Activated naive CD4-positive, alpha-beta T cell treated with anti-CD3 and anti-CD28 coated beads, Interleukin-2, amount 50 U/mL, for 16 hours (primary cell): ENCODE data around the gene ZNF662.

Source experiments
- DNase-seq: peaks from one replicate; pipeline ENCODE4 v3.0.0-alpha.2; 2020

The ZNF662 gene

GRCh38 chr3:42891042-42891441 is 14.9 kb upstream of the ZNF662 start:
- no peak for DNase-seq

- no peak for DNase-seq
Measured at GRCh38 chr3:42892169-42892568, 13.8 kb upstream of the ZNF662 start.

GRCh38 chr3:42892807-42893206 is 13.1 kb upstream of the ZNF662 start:
- DNase-seq = no peak

GRCh38 chr3:42894698-42895579 is 11.0 kb upstream of the ZNF662 start:
- no peak for DNase-seq

GRCh38 chr3:42895580-42895868 is 10.4 kb upstream of the ZNF662 start:
- no peak for DNase-seq

- no peak for DNase-seq
Measured at GRCh38 chr3:42898896-42899675, 6.9 kb upstream of the ZNF662 start.

GRCh38 chr3:42900226-42901072 is 5.5 kb upstream of the ZNF662 start:
- DNase-seq = no peak

GRCh38 chr3:42901073-42901415 is 4.9 kb upstream of the ZNF662 start:
- no peak for DNase-seq

- no peak for DNase-seq
Measured at GRCh38 chr3:42902257-42902656, 3.7 kb upstream of the ZNF662 start.

GRCh38 chr3:42904076-42904475 is 1.9 kb upstream of the ZNF662 start:
- no peak for DNase-seq

- no peak for DNase-seq
Measured at GRCh38 chr3:42905740-42906069, 237 bp upstream of the ZNF662 start.

- no peak for DNase-seq
Measured at GRCh38 chr3:42906848-42907183, 874 bp downstream of the ZNF662 start.

- DNase-seq = no peak
Measured at GRCh38 chr3:42908675-42909074, 2.7 kb downstream of the ZNF662 start.

- DNase-seq = no peak
Measured at GRCh38 chr3:42911551-42911950, 5.6 kb downstream of the ZNF662 start.

- no peak for DNase-seq
Measured at GRCh38 chr3:42914771-42915515, 9.0 kb downstream of the ZNF662 start.

- no peak for DNase-seq
Measured at GRCh38 chr3:42923606-42924005, 17.7 kb downstream of the ZNF662 start.

GRCh38 chr3:42926310-42926709 is 20.4 kb downstream of the ZNF662 start:
- no peak for DNase-seq

GRCh38 chr3:42934111-42934510 is 28.2 kb downstream of the ZNF662 start:
- DNase-seq = no peak

- DNase-seq = no peak
Measured at GRCh38 chr3:42934910-42935309, 29.0 kb downstream of the ZNF662 start.

GRCh38 chr3:42935472-42935871 is 29.5 kb downstream of the ZNF662 start:
- no peak for DNase-seq

GRCh38 chr3:42936157-42936981 is 30.4 kb downstream of the ZNF662 start:
- DNase-seq = no peak

- DNase-seq = no peak
Measured at GRCh38 chr3:42937334-42937733, 31.4 kb downstream of the ZNF662 start.
